ENCODE measurements around the gene SYK.

SYK gene

GRCh38 chr9:90773617-90774016 lies 28.0 kb upstream of the SYK start:
- Histone ChIP-seq H3K4me1 (ENCODE audit: control insufficient read depth, insufficient read depth, low read length) (no peaks in the 10 kb centered on the region), H3K9me3 (ENCODE audit: control insufficient read depth, insufficient read depth, low read depth, low read length) (no peaks in the 10 kb centered on the region), H3K4me3 (ENCODE audit: low read depth, low read length) (no peak overlapping the region), H3K27ac (ENCODE audit: extremely low read depth, low read depth, low read length) (no peak overlapping the region), H3K36me3 (ENCODE audit: control insufficient read depth in 2 of 2, insufficient read depth in 1 of 2, low read length in 2 of 2) (no peaks in the 10 kb centered on the region)
- ChIA-PET POLR2A (no interaction called here), CTCF (interaction anchor here (0.5 to 2.2 kb wide), 8 partner anchors 9 to 580 kb away, joined by 3 to 7 read pairs (median 3); no protein-coding TSS in a partner anchor)
- TF ChIP-seq PRDM10 (tag by site-specific recombination; IDR thresholded peaks at IDR 0.05) (no peak), GLI4 (tag by site-specific recombination; IDR thresholded peaks at IDR 0.05) (no peak), HOXD13 (CRISPR knock-in tag; IDR thresholded peaks at IDR 0.05; ENCODE audit: borderline replicate concordance) (no peak), ZXDB (tag by site-specific recombination; IDR thresholded peaks at IDR 0.05) (no peak), ZNF488 (tag by site-specific recombination; IDR thresholded peaks at IDR 0.05) (no peak), ZNF629 (tag by site-specific recombination; IDR thresholded peaks at IDR 0.05) (no peak), ZNF701 (tag by site-specific recombination; IDR thresholded peaks at IDR 0.05) (no peak), INSM2 (tag by site-specific recombination; IDR thresholded peaks at IDR 0.05) (no peak), PRDM1 (tag by site-specific recombination; IDR thresholded peaks at IDR 0.05) (no peak), ZBTB20 (tag by site-specific recombination; IDR thresholded peaks at IDR 0.05) (no peak), ZNF621 (tag by site-specific recombination; IDR thresholded peaks at IDR 0.05) (no peak), ZNF202 (tag by site-specific recombination; IDR thresholded peaks at IDR 0.05; ENCODE audit: borderline replicate concordance) (no peak), ZNF280C (tag by site-specific recombination; IDR thresholded peaks at IDR 0.05) (no peak), SP3 (tag by site-specific recombination; IDR thresholded peaks at IDR 0.05) (no peak), ZNF571 (tag by site-specific recombination; IDR thresholded peaks at IDR 0.05) (no peak), HOXC10 (CRISPR knock-in tag; IDR thresholded peaks at IDR 0.05) (no peak)

- POLR2A ChIA-PET: no interaction called here
- no peak for TF ChIP-seq MZF1 (tag by site-specific recombination; IDR thresholded peaks at IDR 0.05; ENCODE audit: borderline replicate concordance)
- no peak for TF ChIP-seq ZNF223 (tag by site-specific recombination; IDR thresholded peaks at IDR 0.05)
- no peak for TF ChIP-seq ZNF623 (tag by site-specific recombination; IDR thresholded peaks at IDR 0.05)
- no peak for TF ChIP-seq ZNF335 (tag by site-specific recombination; conservative IDR thresholded peaks at IDR 0.05)
- TF ChIP-seq ZNF777 (tag by site-specific recombination; IDR thresholded peaks at IDR 0.05; ENCODE audit: borderline replicate concordance): no peak
- TF ChIP-seq ZNF561 (tag by site-specific recombination; IDR thresholded peaks at IDR 0.05; ENCODE audit: borderline replicate concordance): no peak
- TF ChIP-seq IKZF3 (tag by site-specific recombination; IDR thresholded peaks at IDR 0.05): no peak
- no peak for TF ChIP-seq SP3 (tag by site-specific recombination; IDR thresholded peaks at IDR 0.05)
- CTCF ChIA-PET: interaction anchor here (0.5 to 2.2 kb wide), 8 partner anchors 8 to 630 kb away, joined by 3 to 7 read pairs (median 4); no protein-coding TSS in a partner anchor
- no peaks in the 10 kb centered on the region for H3K36me3 ChIP-seq (ENCODE audit: control insufficient read depth in 2 of 2, insufficient read depth in 1 of 2, low read length in 2 of 2)
- H3K9me3 ChIP-seq (ENCODE audit: control insufficient read depth, insufficient read depth, low read depth, low read length): no peaks in the 10 kb centered on the region
- H3K4me1 ChIP-seq (ENCODE audit: control insufficient read depth, insufficient read depth, low read length): no peaks in the 10 kb centered on the region
- no peak overlapping the region for H3K4me3 ChIP-seq (ENCODE audit: low read depth, low read length)
- no peak overlapping the region for H3K27ac ChIP-seq (ENCODE audit: extremely low read depth, low read depth, low read length)
Observed at GRCh38 chr9:90774071-90774470, 27.5 kb upstream of the SYK start.

Data from HEK293 (cell line).